ENCODE measurements around the gene AK1.
A peak's percentile ranks its signal among the peaks of the same experiment; 100 is the strongest.

Gene AK1

DNA sequence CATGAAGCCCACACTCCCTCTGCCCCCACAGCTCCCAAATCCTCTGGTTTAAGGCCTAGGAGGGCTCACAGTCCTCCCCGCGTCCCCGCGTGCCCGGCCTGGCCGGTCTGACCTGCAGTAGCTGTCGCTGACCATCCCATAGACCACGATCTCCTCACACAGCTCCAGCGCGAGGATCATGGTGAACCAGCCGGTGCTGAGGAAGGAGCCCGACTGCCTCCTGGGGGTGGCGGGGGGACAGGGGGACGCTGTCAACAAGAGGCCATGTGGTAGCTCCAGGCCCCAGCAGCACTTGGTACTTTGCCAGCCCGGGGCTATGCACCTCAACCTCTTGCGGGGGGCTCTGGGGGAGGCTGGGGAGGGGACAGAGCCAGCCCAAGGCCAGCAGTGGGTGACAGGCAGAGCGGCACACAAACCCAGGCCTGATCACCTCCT is 32.4 kb upstream of the AK1 start:
- DNase-seq (ENCODE audit: low read depth in 1 of 2, low spot score in 1 of 2): no peak

DNA sequence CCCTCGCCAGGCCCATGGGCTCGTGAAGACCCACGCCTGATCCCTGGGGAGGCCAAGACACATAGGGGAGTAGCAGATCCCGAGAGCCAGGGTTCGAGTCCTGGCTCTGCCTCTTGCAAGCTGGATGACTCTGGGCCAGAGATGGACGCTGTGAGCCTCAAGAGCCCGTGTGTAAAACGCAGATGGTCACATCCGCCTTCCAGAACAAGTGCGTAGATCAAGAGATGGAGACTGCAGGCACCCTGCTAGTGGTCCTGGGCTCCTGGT is 31.1 kb upstream of the AK1 start:
- no peak for DNase-seq (ENCODE audit: low read depth in 1 of 2, low spot score in 1 of 2)

DNA sequence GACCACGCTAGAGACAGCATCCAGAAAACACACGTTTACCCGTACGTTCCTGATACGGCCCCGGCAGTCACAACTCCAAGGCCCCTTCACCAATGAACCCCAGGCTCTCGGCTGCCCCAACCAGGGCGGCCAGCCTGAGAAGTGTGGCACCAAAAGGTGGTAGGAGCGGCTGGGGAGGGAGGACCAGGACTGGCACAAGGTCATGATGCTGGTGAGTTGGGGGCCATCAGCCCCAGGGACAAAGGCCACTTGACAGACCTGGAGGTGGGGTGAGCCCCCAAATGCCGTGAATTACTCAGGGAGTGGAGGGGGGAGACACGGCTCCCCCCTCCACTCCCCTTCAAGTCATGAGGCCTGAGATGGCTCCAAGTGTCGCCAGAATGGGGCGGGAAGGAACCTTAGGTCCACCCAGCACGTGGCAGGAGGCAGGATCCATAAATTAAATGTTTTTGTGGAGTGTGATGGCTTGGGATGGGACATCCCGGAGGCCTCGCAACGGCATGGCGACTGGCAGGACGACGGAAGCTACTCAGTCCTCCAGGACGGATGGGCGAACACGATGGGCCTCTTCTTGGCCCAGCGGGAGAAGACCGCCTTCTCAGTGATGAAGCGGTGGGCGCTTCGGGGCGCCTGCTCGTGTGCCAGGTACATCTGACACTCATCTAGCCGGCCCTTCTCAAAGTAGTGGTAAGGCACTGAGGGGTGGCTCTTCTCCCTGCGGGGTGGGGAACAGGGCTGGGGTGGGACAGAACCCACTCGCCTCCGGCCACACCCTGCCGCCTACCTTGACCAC is 30.6 kb upstream of the AK1 start:
- DNase-seq (ENCODE audit: low read depth in 1 of 2, low spot score in 1 of 2): no peak

DNA sequence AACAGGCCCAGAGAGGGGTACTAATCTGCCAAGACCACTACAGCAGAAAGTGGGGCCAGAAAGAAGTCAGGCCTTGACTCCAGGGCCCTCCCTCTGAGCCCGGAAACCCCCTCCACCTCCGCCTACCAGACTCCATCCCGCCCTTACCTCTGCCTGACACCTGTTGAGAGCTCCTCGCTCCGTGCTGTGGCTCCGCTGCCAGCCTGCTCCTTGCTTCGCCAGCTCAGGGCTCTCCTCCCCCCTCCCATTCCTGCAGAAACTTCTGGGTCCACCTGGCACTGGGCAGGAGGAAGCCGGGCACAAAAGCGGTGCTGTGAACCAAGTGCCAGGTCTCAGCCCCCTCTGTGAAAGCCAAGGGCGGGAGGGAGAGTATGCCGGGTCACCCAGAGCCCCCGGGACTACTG is 28.3 kb upstream of the AK1 start:
- peak; percentile 45 to 52 for DNase-seq (ENCODE audit: low read depth in 1 of 2, low spot score in 1 of 2)

DNA sequence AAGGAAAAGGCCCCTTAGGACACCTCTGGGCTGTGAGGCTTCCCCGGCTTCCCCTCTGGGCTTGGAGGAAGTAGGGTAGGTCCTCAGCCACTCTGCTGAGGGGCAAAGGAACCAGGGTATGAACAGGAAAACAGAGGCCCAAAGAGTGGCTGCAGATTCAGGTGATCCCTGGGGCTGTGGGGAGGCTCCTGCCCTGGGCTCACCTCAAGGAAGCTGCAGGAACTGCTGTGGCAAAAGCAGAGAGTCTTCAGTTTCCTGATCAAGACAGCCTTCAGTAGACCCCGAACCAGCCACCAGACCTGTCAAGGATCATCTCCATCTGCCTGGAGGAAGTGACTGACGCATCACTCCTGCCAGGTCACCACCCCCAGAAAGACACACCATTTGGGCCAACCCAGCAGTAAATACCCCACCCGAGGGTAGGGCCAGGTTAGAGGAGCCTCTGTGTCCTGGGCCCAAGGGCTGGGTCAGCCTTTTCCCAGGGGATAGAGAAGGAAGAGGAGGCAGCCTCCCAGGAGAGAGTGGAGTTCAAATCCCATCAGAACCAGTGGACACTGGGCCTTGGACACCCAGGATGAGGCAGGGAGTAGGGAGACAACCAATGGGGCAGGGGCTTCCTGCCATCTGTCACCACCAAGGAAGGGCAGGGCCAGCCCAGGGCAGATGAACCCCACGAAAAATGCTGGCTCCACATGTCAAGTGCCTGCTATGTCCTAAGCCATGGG is 27.7 kb upstream of the AK1 start:
- DNase-seq (ENCODE audit: low read depth in 1 of 2, low spot score in 1 of 2): peak in 1 of 2 donors; percentile 44

DNA sequence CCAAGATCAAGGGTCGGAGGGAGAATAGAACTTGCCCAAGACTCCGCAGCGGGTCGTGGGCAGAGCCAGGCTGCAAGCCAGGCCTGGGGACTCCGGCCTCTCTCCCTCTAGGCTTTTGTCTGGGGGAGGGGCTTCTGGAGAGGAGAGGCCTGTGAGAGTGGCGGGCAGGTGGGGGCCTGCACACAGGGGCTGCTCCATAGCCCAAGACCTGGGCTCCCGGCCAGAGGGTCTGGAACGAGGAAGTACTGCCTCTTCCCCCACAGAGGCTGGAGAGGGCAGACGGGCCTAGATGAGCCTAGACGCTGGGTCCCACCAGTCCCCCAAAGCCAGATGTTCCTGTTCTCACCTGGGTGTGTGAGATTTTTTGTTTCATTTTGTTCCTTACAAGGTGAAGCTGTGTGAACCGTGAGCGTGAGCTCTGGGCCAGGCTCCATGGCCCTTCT is 27.1 kb upstream of the AK1 start:
- no peak for DNase-seq (ENCODE audit: low read depth in 1 of 2, low spot score in 1 of 2)

DNA sequence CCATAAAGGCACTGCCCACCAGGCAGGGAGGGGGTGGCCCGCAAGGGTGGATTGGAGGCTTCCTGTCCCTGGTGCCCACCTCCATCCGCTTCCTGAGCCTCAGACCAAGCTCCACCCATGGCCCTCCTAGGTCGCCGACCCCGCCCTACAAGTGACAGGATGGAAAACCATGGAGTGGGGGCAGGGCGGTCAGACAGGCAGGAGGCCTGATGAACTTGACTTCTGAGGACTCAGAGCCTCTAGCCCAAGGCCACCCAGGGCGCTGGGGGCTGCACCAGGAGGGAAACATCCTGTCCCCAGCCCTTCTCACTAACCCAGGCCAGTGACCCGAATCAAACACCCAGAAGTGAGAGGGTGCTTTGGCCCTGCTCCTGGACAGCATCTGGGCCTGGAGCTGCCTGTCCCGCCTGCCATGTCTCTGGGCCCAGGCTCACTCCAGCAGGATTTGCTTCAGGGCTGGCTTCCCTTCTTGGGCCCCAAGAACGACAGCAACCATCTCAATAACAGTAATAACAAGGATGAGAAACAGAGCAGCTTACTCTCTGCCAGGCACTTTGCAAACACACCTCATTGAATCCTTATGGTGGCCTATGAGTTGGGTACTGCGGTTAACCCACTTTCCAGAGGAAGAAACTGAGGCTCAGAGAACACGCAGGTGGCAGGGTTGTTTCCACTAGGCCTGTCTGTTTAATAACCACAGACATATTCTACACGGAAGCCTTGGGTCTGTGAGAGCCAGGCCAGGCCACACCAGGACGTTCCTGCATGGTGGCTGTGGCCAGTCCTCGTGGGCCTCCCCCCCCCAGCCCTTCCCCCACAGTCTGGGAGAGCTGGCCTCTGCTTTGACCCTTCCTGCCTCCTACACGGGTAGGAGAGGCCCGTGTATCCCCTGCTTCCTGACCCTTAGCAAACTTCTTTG is 26.3 kb upstream of the AK1 start:
- DNase-seq (ENCODE audit: low read depth in 1 of 2, low spot score in 1 of 2): peak; percentile 45 to 51

DNA sequence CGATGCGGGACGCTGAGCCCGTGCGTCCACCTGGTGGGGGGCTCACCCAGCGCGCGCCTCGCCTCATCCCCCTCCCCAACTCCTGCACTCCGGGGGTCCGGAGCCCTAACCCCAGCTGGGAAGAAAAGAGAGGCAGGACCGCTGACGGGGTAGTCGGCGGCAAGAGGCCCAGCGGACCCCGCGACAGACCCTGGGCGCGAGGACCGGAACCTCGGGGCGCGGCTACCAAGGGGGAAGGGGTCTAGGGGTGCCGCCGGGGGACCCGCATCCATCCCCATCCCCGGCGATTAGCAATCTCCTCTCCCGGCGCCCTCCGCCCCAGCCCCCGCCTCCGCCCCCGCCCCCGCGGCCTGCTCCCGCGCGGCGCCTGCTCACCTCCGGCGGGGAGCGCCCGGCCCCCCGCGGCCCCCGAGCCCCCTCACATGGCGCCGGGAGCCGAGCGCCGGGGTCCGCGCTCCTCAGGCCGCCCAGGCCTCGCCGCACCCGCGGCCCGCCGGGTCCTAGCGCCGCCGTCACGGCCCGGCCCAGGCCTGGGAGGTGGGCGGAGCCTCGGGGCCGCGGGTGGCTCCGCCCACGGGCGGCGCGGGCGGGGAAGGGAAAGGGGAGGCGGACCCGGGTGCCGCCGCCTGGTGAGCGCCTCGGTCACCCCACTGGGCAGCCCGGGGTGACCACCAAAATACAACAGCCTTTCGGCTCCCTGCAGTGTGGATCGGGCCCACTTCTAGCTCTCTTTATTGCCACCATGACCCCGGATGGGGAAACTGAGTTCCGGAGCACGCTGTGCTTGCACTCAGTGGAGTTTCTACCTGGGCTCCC is 21.9 kb upstream of the AK1 start, which contains the start of gene ST6GALNAC6:
TSS of gene ST6GALNAC6 (minus strand) at position 476 of the 816 bp plus-strand sequence. CDS start 1,622 bp downstream, outside the sequence.
- DNase-seq (ENCODE audit: low read depth in 1 of 2, low spot score in 1 of 2): peak; percentile 46 to 73

DNA sequence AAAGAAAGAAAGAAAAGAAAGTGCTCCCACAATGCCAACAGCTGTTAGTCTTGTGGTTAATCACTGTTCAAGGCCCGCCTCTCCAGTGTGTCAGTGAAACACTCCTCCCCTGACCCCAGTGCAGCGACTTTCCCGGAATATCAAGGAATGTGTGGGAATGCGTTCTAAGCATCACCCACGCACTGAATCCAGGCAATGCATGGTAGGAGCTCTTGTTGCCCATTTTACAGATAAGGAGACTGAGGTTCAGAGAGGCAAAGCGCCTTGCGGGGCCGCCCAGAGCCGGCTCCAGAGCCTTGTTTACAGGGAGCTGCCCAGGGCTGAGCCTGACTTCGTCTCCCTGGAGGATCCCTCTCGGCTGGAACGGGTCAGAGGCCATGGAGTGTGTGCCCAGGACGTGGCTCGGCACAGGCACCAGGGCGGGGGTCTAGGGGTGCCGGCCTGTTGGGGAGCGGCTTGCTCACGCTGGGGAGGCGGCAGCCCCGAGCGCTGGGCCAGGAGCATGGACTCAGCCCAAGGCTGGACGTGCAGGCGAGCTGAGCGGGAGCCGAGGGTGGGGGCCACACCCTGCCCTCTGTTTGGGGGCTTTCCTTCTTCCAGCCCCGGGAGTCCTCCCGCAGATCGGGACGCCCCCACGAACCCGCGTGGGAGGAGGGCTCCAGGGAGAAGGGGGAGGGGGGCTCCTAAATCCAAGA is 21.1 kb upstream of the AK1 start:
- no peak for DNase-seq (ENCODE audit: low read depth in 1 of 2, low spot score in 1 of 2)

DNA sequence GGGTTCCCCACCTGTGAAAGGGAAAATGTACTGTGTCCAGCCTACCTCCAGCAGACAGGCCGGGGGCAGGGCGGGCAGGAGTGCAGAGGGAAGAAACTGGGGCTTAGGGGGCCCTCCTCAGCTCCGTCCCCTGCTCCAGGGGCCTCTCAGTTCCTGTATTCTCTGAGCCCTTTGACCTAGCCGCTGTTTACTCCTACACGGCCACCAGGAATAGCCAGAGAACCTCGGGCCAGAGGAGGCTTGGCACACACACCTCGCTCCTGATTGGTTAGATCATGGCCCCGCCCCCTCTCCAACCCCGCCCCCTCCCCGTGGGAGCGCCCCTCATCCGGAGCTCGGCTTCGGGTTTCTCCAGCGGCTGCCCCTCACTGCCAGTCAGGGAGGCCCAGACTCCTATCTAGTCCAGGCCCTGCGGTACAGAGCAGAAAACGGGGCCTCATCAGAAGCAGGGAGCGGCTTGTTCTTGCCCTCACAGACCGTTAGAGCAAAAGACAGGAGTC is 19.8 kb upstream of the AK1 start:
- DNase-seq (ENCODE audit: low read depth in 1 of 2, low spot score in 1 of 2): no peak

DNA sequence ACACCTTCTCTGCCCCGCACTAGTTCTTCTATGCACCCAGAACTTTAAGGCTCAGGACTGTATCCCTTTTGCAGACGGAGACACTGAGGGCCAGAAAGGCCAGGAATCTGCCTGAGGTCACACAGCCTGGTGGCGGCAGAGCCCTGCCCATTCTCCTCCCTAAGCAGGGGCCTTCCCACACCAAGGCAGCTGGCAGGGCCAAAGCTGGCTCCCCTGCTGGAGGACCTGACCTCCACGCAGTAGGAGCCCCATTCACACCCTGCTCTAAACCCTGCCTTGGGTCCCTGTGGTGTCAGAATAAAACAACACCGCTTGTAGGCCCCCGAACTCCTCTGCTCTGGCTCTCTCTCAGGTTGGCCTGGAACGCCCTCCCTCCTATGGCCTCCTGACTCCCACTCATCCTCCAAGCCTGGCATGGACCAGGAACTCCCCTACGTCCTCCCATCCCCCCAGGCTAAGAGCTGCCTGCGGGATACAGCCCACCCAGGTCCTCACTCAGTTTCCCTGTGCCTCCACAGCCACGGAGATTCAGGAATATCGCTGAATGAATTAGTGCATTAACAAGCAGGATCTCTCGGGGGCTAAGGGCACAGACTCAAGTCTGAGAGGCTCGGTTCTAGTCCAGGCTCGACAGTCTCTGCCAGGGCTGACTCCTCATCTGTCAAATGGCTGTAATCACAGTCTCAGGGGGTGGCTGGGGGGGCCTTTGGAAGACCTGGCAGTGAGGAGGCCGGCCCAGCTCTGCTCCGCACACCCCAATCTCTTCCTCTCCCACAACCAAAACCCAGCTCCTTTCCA is 19.1 kb upstream of the AK1 start:
- no peak for DNase-seq (ENCODE audit: low read depth in 1 of 2, low spot score in 1 of 2)

DNA sequence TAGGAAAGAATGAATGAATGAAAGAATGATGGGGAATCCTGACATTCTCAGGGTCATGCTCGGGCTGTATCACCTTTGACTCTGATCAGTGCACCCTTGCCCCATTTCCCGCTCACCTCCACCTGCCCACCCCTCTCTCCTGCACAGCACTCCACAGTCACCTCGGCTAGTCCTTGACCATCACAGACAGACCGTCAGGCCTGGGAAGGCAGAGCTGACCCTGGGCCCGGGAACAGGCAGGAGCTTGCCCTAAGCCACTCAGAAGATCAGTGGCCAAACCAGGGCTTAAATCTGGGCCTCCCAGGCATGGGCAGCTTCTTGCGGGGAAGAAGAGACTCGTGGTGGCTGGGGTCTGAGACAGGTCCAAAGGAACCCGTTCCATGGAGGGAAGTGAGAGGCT is 18.3 kb upstream of the AK1 start:
- DNase-seq (ENCODE audit: low read depth in 1 of 2, low spot score in 1 of 2): no peak

DNA sequence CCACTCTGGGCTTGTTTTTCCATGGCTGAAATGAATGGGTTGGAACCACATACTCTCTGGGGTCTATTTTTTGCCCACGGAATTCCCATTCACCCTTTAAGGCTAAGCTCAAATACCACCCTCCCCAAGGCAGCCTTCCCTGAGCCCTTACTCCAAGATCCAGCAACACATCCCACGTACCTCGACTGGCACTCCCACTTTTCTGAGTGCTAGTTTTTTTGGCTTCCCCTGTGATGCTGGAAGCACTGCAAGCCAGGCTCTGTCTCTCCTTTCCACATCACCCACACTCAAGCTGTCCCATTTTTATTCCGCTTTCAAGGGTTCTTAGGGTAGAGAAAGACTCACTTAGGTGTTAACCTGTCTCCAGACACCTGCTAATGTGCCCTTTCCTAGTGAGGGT is 15.9 kb upstream of the AK1 start:
- no peak for DNase-seq (ENCODE audit: low read depth in 1 of 2, low spot score in 1 of 2)

DNA sequence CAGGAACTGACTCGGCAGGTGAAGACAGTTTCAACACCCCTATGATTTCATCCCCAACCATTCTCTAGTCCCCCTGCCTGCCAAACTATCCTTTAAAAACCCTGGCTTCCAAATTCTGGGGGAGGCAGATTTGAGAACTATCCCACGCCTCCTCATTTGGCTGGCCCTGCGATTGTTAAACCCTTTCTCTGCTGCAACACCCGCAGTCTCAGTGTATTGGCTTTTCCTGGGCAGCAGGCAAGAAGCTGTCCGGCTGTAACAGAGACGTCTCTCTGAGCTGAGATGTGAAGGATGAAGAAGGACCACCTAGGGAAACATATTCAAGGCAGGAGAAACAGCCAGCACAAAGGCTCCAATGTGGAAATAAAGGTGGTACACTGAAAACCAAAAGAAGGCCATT is 15.4 kb upstream of the AK1 start:
- DNase-seq (ENCODE audit: low read depth in 1 of 2, low spot score in 1 of 2): no peak

DNA sequence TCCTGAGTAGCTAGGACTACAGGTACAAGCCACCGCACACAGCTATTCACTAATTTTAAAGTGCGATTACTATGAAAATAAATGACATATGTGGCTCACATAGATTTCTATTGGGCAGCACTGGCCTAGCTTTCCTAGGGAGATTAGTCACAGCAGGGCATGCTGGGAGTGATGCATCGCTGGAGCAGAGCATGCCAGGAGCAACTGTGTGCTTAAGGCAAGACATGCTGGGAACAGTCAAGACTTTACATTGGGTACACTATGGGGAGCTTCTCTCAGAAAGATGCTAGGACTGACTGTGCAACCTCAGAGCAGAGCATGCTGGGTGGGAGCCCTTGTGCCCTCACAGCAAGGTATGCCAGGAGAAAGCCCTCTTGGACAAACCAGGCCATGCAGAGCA is 12.6 kb upstream of the AK1 start:
- no peak for DNase-seq (ENCODE audit: low read depth in 1 of 2, low spot score in 1 of 2)

DNA sequence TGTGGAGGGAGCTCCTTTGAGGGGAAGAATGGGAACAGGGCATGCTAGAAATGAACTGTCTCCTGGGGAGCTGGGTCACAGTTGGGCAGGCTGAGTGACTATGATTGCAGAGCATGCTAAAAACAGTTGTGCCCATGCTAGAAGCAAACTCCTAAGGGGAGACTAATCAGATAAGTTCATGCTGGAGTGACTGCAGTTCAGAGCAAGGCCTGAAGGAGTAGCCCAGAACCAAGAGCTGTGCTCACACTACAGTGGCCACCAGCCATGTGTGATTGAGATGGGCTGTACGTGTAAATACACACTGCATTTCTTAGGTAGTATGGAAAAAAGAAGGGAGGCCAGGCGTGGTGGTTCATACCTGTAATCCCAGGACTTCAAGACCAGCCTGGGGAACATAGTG is 10.3 kb upstream of the AK1 start:
- DNase-seq (ENCODE audit: low read depth in 1 of 2, low spot score in 1 of 2): no peak

DNA sequence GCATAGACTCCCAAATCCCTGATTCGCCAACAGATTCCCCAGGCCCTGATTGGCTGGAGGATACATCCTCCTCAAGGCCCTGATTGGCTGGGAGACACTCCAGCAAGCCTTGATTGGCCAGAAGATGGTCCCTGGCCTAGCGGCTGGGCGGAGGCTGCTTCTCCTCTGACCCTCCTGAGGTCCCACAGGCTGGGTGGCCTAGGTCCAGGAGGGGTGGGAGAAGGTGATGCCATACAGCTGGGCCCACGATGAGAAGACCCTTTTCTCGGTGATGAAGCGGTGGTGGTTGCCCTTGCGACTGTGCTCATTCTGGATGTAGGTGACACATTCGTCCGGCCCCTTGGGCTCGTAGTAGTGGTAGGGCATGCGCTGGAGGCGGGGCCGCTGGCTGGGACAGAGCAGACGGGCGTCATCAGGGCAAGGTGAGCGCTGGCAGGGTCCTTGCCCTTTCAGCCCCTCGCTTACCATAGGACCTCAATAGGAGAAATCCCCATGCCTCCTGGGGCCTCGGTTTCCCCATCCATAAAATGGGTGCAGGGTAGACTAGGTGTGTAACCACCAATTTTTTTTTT is 9.0 kb upstream of the AK1 start:
- DNase-seq (ENCODE audit: low read depth in 1 of 2, low spot score in 1 of 2): no peak

DNA sequence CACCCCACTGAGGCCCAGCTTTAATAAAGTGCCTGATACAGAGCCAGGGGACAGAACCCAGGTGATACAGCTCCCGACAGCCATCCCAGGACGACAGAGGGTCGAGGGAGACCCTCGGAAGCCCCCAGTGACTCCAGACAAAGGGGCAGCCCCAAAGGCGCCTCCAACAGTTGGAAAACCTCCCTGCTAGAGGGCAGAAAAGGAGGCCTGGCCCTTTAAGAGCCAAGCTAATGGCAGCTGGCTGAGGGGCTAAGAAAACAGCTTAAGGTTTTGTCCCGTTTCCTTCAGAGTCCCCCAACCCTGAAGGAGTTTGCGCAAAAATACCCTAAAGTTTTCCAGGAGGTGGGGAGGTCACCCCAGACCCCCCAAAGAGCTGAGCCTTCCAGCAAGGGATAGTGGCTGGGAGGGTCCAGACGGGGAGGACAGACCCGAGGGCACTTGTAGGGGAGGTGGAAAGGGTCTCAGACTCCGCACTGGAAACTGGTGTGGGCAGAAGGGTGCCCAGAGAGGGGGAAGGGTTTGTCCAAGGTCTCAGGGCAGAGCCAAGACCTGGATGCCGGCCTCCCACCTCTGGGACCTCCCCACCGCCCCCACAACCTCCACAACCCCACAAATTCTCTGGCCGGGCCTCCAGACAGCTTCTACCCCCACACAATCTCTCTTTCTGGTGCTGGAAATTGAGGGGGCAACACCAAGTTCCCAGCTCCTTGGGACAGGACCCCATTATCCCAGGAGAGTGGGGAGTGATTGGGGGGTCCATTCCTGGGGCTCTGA is 8.2 kb upstream of the AK1 start:
- DNase-seq (ENCODE audit: low read depth in 1 of 2, low spot score in 1 of 2): no peak
